ENCODE data around the gene NABP2. TPM values are rescaled to one million over a fixed set of nuclear protein-coding genes. Genes with fewer than 3 reads are reported as not detected.

NABP2 gene
- total RNA-seq, 1 donor from 2014 or later, result 40.0 TPM

- H3K36me3 Mint-ChIP-seq, result peaks cover 5% of the 10 kb centered on the region
- DNase-seq (ENCODE audit: extremely low spot score, unreplicated experiment), result no peak
- no peak for TF ChIP-seq CTCF (conservative IDR thresholded peaks at IDR 0.05)
- no peaks in the 10 kb centered on the region for H3K9me3 Mint-ChIP-seq
- no peak overlapping the region for H3K4me3 Mint-ChIP-seq
- no peak overlapping the region for H3K27ac Mint-ChIP-seq
- no peaks in the 10 kb centered on the region for H3K27me3 Mint-ChIP-seq
- H3K4me1 Mint-ChIP-seq (ENCODE audit: unreplicated experiment), result no peaks in the 10 kb centered on the region
Measured at GRCh38 chr12:56237552-56237951, 13.4 kb downstream of the NABP2 start.

GRCh38 chr12:56241424-56242303 is 17.5 kb downstream of the NABP2 start:
- peaks cover 12% of the 10 kb centered on the region for H3K36me3 Mint-ChIP-seq
- peak overlapping the region; percentile 20 for H3K27ac Mint-ChIP-seq
- H3K27me3 Mint-ChIP-seq, result no peaks in the 10 kb centered on the region
- no peak for DNase-seq (ENCODE audit: extremely low spot score, unreplicated experiment)
- H3K4me1 Mint-ChIP-seq (ENCODE audit: unreplicated experiment), result no peaks in the 10 kb centered on the region
- no peak for TF ChIP-seq CTCF (conservative IDR thresholded peaks at IDR 0.05)
- H3K4me3 Mint-ChIP-seq, result no peak overlapping the region
- H3K9me3 Mint-ChIP-seq, result no peaks in the 10 kb centered on the region

GRCh38 chr12:56242986-56243385 is 18.8 kb downstream of the NABP2 start:
- H3K4me3 Mint-ChIP-seq, result no peak overlapping the region
- TF ChIP-seq CTCF (conservative IDR thresholded peaks at IDR 0.05), result no peak
- H3K27ac Mint-ChIP-seq, result no peak overlapping the region
- no peaks in the 10 kb centered on the region for H3K9me3 Mint-ChIP-seq
- no peak for DNase-seq (ENCODE audit: extremely low spot score, unreplicated experiment)
- H3K36me3 Mint-ChIP-seq, result peaks cover 12% of the 10 kb centered on the region
- no peaks in the 10 kb centered on the region for H3K27me3 Mint-ChIP-seq
- no peaks in the 10 kb centered on the region for H3K4me1 Mint-ChIP-seq (ENCODE audit: unreplicated experiment)

GRCh38 chr12:56243731-56244181 is 19.6 kb downstream of the NABP2 start:
- H3K4me3 Mint-ChIP-seq, result no peak overlapping the region
- TF ChIP-seq CTCF (conservative IDR thresholded peaks at IDR 0.05), result no peak
- peaks cover 12% of the 10 kb centered on the region for H3K36me3 Mint-ChIP-seq
- H3K4me1 Mint-ChIP-seq (ENCODE audit: unreplicated experiment), result no peaks in the 10 kb centered on the region
- H3K9me3 Mint-ChIP-seq, result no peaks in the 10 kb centered on the region
- DNase-seq (ENCODE audit: extremely low spot score, unreplicated experiment), result no peak
- H3K27me3 Mint-ChIP-seq, result no peaks in the 10 kb centered on the region
- H3K27ac Mint-ChIP-seq, result no peak overlapping the region

GRCh38 chr12:56244494-56244893 is 20.4 kb downstream of the NABP2 start:
- no peaks in the 10 kb centered on the region for H3K4me1 Mint-ChIP-seq (ENCODE audit: unreplicated experiment)
- no peak overlapping the region for H3K27ac Mint-ChIP-seq
- TF ChIP-seq CTCF (conservative IDR thresholded peaks at IDR 0.05), result no peak
- H3K4me3 Mint-ChIP-seq, result no peak overlapping the region
- no peak for DNase-seq (ENCODE audit: extremely low spot score, unreplicated experiment)
- no peaks in the 10 kb centered on the region for H3K9me3 Mint-ChIP-seq
- H3K27me3 Mint-ChIP-seq, result no peaks in the 10 kb centered on the region
- H3K36me3 Mint-ChIP-seq, result peaks cover 15% of the 10 kb centered on the region

Measured in type B pancreatic cell (in vitro differentiated cells).